Stimulated activated memory B cell treated with anti-CD40 and anti-IgM and Interleukin-4, amounts not matched to agents 10 μg/mL and 1 μg/mL and 100 μg/mL, for 72 hours (primary cell): ENCODE data around the gene MLPH.
"Not testable (repeated sequence)": the region's sequence is repeated elsewhere in the genome, so short reads cannot be mapped to it uniquely, and the experiment has no call there.

Source experiments
- ATAC-seq: fragments of 150-1000 bp; cut with Tn5 transposase; 2 replicates; pipeline ENCODE4 v1.10.0; 2021
- H3K27ac Mint-ChIP-seq: one replicate; pipeline ENCODE4 v1.8.0; 2022; ENCODE audit warnings: mild to moderate bottlenecking, mixed read lengths
- H3K27me3 Mint-ChIP-seq: one replicate; pipeline ENCODE4 v1.8.0; 2022; ENCODE audit warnings: mixed read lengths
- H3K36me3 Mint-ChIP-seq: one replicate; pipeline ENCODE4 v1.8.0; 2022; ENCODE audit warnings: mixed read lengths
- H3K4me1 Mint-ChIP-seq: one replicate; pipeline ENCODE4 v1.8.0; 2022; ENCODE audit warnings: mixed read lengths
- H3K4me3 Mint-ChIP-seq: one replicate; pipeline ENCODE4 v1.8.0; 2022; ENCODE audit warnings: mild to moderate bottlenecking, moderate library complexity, mixed read lengths
- H3K9me3 Mint-ChIP-seq: one replicate; pipeline ENCODE4 v1.8.0; 2022; ENCODE audit warnings: mixed read lengths

The MLPH gene

DNA sequence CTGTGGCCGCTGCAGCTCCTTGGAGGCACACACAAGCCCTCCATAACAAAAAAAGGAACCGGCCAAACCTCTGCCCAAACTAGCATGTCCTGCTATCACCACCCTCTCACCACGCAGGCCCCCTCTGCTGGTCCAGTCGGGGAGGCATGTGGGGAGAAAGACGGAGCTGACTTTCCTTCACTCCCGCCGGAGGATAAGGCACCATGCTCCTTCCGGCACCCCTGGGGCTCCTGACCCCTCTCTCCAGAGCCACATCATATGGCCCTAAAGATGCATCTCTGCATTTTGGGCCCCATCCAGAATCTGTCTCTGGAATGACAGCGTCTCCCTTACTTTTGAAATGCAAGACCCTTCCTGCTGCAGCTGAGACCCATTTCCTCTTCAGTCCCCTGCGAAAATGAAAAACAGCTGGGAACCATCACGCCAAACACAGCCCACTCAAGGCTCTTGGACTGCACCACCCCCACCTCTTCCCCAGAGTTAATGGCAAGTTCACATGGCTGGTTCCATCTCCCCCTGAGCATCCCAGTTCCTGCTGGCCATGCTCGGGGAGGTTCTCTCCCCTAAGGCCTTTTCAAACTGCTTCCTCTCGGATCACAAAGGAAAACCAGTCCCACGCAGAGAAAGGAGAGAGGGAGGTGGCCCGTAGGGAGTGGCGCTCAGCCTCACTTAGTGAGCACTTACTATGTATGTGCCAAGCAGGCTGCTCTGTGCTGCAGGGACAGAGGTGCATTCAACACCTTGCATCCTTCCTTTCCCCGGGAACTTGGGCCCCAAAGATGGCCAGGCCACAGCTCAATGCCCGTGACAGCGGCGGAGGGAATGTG is 35.2 kb upstream of the MLPH start:
- H3K4me3 Mint-ChIP-seq = no peak overlapping the region
- ATAC-seq = no peak

DNA sequence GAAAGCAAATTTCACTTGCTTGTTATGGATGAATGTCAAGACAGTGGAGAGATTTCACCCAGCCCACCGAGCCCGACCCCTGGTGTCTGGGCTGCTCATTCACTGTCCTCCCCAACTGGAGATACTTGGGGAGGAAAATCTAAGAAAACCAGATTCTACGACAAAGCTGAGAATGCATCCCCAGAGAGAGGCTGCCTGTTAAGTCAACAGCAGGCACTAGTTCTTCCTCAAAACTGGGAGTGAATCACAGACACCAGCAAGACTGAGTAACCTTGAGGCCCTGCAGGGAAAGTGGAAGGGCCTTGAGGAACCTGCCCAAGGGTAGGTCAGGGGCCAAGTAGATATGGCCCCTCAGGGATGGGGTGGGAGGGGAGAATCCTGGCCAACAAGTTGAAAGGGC is 34.2 kb upstream of the MLPH start:
- H3K27ac Mint-ChIP-seq = no peak overlapping the region
- no peaks in the 10 kb centered on the region for H3K36me3 Mint-ChIP-seq
- no peaks in the 10 kb centered on the region for H3K4me1 Mint-ChIP-seq
- no peak for ATAC-seq
- no peak overlapping the region for H3K4me3 Mint-ChIP-seq
- H3K9me3 Mint-ChIP-seq = peaks cover 5% of the 10 kb centered on the region
- H3K27me3 Mint-ChIP-seq = peaks cover 60% of the 10 kb centered on the region

More for the DNA sequence above, 35.2 kb upstream of the MLPH start:
- Mint-ChIP-seq H3K27me3 (peaks cover 50% of the 10 kb centered on the region), H3K9me3 (no peaks in the 10 kb centered on the region), H3K27ac (no peak overlapping the region), H3K36me3 (no peaks in the 10 kb centered on the region), H3K4me1 (no peaks in the 10 kb centered on the region)

DNA sequence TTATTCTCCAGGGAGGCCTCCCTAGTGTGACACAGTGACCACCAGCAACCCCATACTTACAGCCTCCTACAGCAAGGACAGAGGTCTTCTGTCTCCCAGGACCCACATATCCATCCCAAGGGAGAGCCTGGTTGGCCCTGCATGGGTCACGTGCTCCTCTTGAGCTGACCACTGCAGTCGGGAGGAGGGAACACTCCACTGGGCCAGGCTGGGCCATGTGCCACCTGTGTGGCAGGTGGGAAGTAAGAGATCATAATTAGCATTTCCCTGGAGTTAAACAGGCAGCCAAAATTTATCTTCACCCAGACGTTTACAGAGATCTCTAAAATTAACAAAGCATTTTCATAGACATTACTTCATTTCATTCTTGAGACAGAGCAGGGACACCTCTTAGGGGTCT is 33.4 kb upstream of the MLPH start:
- peaks cover 5% of the 10 kb centered on the region for H3K9me3 Mint-ChIP-seq
- no peaks in the 10 kb centered on the region for H3K36me3 Mint-ChIP-seq

DNA sequence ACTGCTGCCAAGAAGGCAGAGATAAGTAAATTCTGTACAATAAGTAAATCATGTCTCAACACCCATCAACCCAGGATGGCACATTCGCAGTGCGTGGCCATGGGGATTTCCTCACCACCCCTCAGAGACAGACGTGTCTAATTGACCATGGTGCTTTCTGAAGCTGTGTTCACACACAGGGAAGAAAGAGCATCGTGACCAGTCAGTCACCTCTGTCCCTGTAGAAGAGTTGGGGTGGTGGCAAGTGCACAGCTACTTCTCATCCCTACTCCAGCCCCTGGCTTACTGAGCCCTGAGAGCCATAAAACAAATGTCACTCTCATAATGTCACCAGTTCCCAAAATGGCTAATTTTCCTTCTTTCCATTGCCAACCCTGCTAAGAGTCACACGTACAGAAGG is 31.3 kb upstream of the MLPH start:
- Mint-ChIP-seq H3K27ac (no peak overlapping the region), H3K9me3 (peaks cover 5% of the 10 kb centered on the region), H3K36me3 (no peaks in the 10 kb centered on the region), H3K4me3 (no peak overlapping the region), H3K27me3 (peaks cover 58% of the 10 kb centered on the region), H3K4me1 (no peaks in the 10 kb centered on the region)
- peak; percentile 46 for ATAC-seq

More for the DNA sequence above, 33.4 kb upstream of the MLPH start:
- no peak overlapping the region for H3K4me3 Mint-ChIP-seq
- no peaks in the 10 kb centered on the region for H3K4me1 Mint-ChIP-seq
- H3K27me3 Mint-ChIP-seq = peaks cover 67% of the 10 kb centered on the region
- no peak overlapping the region for H3K27ac Mint-ChIP-seq
- ATAC-seq = no peak

DNA sequence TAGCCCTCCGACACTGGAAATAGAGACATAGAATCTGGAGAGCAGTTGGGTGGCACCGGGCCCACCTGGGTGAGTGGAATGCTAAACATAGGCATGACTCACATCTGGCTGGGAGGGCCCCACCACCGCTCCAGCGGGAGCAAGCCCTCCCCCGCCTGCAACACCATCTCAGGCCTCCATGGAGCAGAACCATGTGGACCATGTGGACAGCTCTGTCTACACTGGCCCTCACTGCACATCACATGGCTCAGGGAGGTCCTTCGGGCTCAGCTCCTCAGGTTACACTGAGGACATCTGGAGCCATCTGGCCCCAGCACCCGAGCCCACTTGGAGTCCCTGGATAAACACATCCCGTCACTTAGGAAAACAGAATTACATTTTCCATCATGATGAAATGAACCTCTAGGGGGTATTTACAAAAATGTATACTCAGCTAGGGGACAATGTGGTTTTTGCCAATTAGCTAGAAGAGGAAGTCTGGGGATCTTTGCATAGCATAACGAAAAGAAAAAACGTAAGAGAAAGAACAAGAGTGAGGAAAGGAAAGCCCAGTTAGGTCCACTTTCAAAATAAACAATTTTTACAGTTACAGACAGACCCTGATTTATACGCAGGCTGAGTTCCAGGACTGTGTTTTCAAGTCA is 30.7 kb upstream of the MLPH start:
- H3K4me3 Mint-ChIP-seq = no peak overlapping the region
- peaks cover 58% of the 10 kb centered on the region for H3K27me3 Mint-ChIP-seq
- H3K36me3 Mint-ChIP-seq = no peaks in the 10 kb centered on the region
- H3K27ac Mint-ChIP-seq = no peak overlapping the region
- H3K4me1 Mint-ChIP-seq = no peaks in the 10 kb centered on the region
- peak; percentile 52 for ATAC-seq
- peaks cover 5% of the 10 kb centered on the region for H3K9me3 Mint-ChIP-seq

DNA sequence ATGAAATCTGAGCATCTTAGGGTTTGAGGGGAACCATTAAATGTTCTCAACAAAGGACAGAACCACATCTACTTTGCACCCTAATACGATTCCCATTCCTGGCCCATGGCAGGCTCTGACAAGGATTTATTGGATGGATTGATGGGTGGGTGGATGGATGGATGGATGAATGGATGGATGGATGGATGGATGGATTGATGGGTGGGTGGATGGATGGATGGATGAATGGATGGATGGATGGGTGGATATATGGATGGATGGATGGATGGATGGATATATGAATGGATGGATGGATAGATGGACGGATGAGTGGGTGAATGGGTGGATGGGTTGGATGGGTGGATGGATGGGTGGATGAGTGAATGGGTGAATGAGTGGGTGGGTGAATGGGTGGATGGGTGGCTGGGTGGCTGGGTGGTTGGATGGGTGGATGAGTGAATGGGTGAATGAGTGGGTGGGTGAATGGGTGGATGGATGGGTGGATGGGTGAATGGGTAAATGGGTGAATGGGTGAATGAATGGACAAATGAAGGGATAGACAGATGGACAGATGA is 29.6 kb upstream of the MLPH start:
- Mint-ChIP-seq H3K9me3 (peaks cover 5% of the 10 kb centered on the region), H3K27me3 (peaks cover 49% of the 10 kb centered on the region), H3K4me1 (no peaks in the 10 kb centered on the region), H3K4me3 (no peak overlapping the region), H3K27ac (no peak overlapping the region), H3K36me3 (no peaks in the 10 kb centered on the region)
- no peak for ATAC-seq

DNA sequence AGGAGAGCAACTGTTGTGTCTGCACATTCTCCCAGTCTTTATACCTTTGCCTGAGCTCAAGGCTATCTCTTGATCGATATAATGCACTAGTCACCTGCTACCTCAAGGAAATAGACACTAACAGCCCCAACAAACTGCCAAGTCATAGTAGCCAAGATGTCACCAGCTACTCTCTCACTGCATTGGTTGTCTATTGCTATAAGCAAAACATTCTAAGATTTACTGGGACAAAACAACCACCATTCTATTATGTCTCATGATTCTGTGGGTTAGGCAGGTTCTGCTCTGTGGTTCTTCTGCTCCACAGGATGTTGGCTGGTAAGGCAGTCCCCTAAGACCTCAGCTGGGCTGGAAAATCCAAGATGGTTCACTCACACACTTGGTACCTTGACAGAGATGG is 28.5 kb upstream of the MLPH start:
- no peak for ATAC-seq
- no peak overlapping the region for H3K27ac Mint-ChIP-seq
- H3K27me3 Mint-ChIP-seq = peaks cover 44% of the 10 kb centered on the region

DNA sequence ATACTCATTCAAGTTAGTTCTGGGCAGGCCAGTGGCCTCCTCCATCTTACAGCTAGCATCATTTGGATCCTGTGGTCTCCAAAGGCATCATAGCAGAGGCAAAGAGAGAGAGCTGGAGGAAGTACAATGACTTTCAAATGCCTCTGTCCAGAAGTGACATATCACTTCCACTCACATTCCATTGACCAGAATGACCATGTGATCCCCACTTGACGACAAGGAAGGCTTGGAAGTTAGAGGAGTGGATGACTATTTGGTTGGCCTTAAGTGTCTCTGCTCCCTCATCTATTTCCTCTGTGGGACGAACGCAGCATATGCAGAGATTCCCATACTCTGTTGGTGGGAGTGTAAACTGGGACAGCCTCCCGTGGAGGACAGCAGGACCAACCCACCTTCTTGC is 27.8 kb upstream of the MLPH start:
- ATAC-seq = no peak
- Mint-ChIP-seq H3K27me3 (peaks cover 40% of the 10 kb centered on the region), H3K9me3 (peaks cover 5% of the 10 kb centered on the region), H3K4me3 (no peak overlapping the region), H3K27ac (no peak overlapping the region), H3K36me3 (no peaks in the 10 kb centered on the region), H3K4me1 (no peaks in the 10 kb centered on the region)

More for the DNA sequence above, 28.5 kb upstream of the MLPH start:
- Mint-ChIP-seq H3K9me3 (peaks cover 5% of the 10 kb centered on the region), H3K4me1 (no peaks in the 10 kb centered on the region), H3K36me3 (no peaks in the 10 kb centered on the region), H3K4me3 (no peak overlapping the region)

DNA sequence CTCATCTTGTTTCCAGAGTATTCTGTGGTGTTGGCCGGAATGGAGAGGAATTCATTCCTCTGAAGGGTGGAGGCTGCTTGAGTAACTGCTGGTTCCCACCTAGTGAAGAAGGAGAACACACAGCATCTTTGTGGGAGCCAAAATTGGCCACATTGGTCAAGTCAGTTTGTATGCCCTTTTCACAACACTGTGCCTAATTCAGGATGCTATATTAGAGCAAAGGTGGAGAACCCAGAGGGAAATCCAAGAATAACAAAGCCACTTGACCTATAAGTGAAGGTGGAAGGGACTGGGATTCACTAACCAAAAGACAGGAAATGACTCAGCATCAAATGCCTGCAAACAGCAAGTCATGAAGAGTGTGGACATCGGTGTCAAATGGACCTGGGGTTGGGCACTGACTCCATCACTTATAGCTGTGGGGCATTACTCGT is 27.3 kb upstream of the MLPH start:
- H3K4me3 Mint-ChIP-seq = no peak overlapping the region
- no peak for ATAC-seq
- no peaks in the 10 kb centered on the region for H3K36me3 Mint-ChIP-seq
- peaks cover 40% of the 10 kb centered on the region for H3K27me3 Mint-ChIP-seq
- H3K27ac Mint-ChIP-seq = no peak overlapping the region
- H3K4me1 Mint-ChIP-seq = no peaks in the 10 kb centered on the region
- peaks cover 5% of the 10 kb centered on the region for H3K9me3 Mint-ChIP-seq

DNA sequence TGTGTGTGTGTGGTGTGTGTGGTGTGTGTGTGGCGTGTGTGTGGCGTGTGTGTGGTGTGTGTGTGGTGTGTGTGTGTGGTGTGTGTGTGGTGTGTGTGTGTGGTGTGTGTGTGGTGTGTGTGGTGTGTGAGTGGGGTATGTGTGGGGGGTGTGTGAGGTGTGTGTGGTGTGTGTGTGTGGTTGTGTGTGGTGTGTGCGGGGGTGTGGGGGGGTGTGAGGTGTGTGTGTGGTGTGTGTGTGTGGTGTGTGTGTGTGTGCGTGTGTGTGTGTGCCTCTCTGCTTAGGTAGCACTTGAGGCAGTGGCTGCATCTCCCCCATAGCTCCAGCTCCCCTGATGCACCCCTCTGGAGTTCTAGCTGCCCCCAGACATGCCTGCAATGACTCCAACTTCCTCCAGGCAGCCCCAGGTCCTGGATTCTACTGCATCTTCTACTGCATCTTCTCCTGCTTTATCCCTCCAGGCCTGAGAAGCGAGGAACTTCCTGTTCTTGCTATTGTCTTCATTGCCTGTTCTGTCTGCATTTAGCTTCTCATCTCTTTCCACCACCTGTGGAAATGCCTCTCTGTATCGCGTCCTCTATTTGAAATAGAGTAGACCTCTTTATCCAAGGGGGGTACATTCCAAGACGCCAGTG is 22.2 kb upstream of the MLPH start:
- H3K4me1 Mint-ChIP-seq = no peaks in the 10 kb centered on the region
- H3K27me3 Mint-ChIP-seq = peaks cover 3% of the 10 kb centered on the region
- no peak overlapping the region for H3K27ac Mint-ChIP-seq
- H3K36me3 Mint-ChIP-seq = no peaks in the 10 kb centered on the region
- no peak overlapping the region for H3K4me3 Mint-ChIP-seq
- H3K9me3 Mint-ChIP-seq = no peaks in the 10 kb centered on the region
- no peak for ATAC-seq

DNA sequence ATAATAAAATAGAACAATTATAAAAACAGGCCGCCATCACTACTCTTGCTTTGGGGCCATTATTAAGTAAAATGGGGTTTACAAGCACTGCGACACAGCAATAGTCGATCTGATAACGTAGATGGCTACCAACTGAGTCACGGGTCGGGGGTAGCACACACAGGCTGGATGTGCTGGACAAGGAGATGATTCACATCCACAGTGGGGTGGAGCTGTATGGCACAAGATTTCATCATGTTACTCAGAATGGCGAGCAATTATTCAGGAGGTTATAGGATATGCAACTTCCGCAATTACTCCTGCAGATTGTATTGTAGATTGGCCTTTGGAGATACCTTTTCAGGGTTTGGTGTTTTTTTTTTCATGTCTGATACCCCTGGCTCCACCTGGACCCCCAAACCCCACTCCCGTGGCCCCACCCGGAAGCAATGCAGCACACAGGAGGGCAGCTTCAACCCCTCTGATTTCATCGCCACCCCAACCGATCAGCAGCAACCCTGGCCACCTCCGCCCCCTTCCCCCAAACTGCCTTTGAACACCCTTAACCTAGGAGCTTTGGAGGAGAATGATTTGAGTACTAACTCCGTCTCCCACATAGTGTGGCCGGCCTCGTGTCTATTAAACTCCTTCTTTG is 21.4 kb upstream of the MLPH start:
- H3K27me3 Mint-ChIP-seq = peaks cover 9% of the 10 kb centered on the region
- no peak for ATAC-seq
- no peaks in the 10 kb centered on the region for H3K4me1 Mint-ChIP-seq
- no peak overlapping the region for H3K27ac Mint-ChIP-seq
- H3K9me3 Mint-ChIP-seq = no peaks in the 10 kb centered on the region
- no peaks in the 10 kb centered on the region for H3K36me3 Mint-ChIP-seq
- H3K4me3 Mint-ChIP-seq = no peak overlapping the region

DNA sequence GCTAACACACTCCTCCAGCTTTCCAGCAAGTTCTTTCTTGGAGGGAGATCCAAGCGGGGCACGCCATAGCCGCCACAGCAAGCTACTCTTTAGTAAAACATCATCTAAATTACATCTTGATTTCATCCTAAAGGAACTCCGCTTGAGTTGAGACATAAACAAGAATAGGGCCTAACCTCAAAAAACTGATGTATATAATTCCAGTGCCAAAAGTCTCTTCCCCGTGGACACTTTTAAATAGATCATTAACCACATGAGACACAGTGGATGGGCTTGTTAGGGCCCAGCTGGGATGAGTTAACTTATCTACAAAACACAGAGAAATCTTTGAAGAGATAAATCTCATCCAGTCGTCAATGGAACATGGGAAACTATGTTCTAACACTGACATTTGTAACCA is 20.8 kb upstream of the MLPH start:
- no peak overlapping the region for H3K27ac Mint-ChIP-seq
- H3K4me1 Mint-ChIP-seq = no peaks in the 10 kb centered on the region
- H3K36me3 Mint-ChIP-seq = no peaks in the 10 kb centered on the region
- H3K27me3 Mint-ChIP-seq = peaks cover 9% of the 10 kb centered on the region
- no peak for ATAC-seq
- no peak overlapping the region for H3K4me3 Mint-ChIP-seq
- no peaks in the 10 kb centered on the region for H3K9me3 Mint-ChIP-seq

DNA sequence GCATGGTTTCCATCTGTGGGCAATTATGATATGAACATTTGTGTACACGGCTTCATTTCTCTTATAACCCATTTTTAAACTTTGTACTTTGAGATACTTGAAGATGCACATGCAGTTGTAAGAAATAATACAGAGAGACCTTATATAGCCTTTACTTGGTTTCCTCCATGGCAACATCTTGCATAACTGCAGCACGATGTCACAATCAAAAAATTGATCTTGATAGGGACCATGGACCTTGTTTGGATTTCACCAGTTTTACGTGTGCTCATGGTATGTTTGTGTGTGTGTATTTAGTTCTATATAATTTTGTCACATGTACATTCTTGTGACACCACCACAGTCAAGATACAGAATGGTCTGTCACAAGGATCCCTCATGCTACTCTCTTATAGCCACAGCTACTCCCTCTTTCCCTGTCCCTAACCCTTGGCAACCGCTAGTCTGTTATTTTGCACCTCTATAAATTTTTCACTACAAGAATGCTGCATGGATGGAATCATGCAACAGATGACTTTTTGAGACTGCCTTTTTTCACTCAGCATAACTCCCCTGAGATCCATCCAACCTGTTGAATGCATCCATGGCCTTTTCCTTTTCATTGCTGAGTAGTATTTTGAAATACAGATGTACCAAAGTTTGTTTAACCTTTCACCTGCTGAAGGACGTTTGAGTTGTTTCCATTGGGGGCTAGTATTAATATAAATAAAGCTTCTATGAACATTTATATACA is 19.4 kb upstream of the MLPH start:
- Mint-ChIP-seq H3K9me3 (no peaks in the 10 kb centered on the region), H3K36me3 (no peaks in the 10 kb centered on the region), H3K4me1 (no peaks in the 10 kb centered on the region), H3K27ac (no peak overlapping the region), H3K4me3 (no peak overlapping the region), H3K27me3 (peaks cover 9% of the 10 kb centered on the region)
- no peak for ATAC-seq

DNA sequence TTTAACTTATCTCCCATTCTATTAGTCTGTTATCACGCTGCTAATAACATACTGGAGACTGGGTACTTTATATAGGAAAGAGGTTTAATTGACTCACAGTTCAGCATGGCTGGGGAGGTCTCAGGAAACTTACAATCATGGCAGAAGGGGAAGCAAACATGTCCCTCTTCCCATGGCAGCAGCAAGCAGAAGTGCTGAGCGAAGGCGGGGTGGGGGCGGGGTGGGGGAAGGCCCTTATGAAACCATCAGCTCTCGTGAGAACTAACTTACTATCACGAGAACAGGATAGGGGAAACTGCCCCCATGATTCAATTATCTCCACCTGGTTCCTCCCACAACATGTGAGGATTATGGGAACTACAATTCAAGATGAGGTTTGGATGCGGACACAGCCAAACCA is 17.6 kb upstream of the MLPH start:
- H3K4me1 Mint-ChIP-seq, H3K36me3 Mint-ChIP-seq, H3K27ac Mint-ChIP-seq, H3K4me3 Mint-ChIP-seq, H3K27me3 Mint-ChIP-seq, H3K9me3 Mint-ChIP-seq, ATAC-seq: not testable (repeated sequence)

DNA sequence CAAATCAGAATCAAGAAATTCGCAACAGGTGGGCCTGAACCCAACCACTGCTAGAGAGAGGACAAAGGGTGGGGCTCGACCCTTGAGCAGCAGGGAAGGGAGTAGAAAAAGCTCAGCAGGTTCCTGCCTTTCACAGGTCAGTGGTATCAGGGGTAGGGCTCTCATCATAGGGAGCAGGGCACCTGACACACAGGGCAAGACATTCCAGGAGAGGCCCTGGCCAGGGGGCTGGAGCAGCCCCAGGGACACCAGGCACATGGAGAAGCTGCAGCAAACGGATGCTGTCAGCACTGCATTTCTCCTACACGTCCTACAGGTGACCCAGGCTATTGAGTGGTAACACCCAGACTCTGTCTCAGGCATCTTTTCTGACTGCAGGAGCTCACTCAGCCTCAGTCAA is 17.2 kb upstream of the MLPH start:
- ATAC-seq = no peak
- Mint-ChIP-seq H3K27me3 (peaks cover 9% of the 10 kb centered on the region), H3K27ac (no peak overlapping the region), H3K36me3 (no peaks in the 10 kb centered on the region), H3K4me1 (peaks cover 7% of the 10 kb centered on the region), H3K4me3 (no peak overlapping the region), H3K9me3 (no peaks in the 10 kb centered on the region)
